Measurements from ENCODE around the gene KRTAP3-1. TPM values are rescaled to one million over a fixed set of nuclear protein-coding genes. Genes with fewer than 3 reads are reported as not detected.

The KRTAP3-1 gene
- total RNA-seq: not detected in 2 replicates

GRCh38 chr17:41008811-41009210 lies at the start of gene KRTAP3-1:
Gene KRTAP3-1, minus strand, starts transcription at chr17:41009128. Its CDS starts 54 bp downstream, at chr17:41009074.

GRCh38 chr17:41055130-41055529 lies 46.2 kb upstream of the KRTAP3-1 start, which contains the start of gene KRTAP2-2:
Gene KRTAP2-2, minus strand, starts transcription at chr17:41055230. Its CDS starts 19 bp downstream, at chr17:41055211.

DNA sequence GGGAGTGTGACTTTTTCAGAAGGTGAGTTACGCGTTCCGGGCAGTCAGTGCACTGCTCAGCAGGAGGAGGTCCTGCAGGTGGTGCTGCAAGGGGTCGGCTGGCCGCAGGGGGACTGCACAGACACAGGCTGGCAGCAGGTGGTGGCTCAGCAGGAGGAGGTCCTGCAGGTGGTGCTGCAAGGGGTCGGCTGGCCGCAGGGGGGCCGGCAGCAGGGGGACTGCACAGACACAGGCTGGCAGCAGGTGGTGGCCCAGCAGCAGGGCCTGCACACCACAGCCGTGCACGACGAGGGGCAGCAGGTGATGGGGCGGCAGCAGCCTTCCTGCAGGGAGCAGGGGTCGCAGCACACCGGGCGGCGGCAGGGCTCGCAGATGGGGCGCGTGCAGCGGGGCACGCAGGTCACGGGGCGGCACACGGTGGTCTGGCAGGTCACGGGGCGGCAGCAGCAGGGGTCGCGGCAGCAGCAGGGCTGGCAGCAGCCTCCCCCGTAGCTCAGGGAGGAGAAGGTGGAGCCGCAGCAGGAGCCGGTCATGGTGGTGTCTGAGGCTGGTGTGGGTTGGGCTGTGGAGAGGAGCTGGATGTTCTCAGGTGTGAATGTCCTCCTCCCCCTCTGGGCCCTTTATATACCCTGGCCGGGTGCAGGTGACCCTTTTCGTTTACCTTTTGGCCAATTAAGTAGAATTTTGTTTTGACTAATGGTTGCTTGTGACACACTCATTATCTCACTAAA lies 38.0 kb upstream of the KRTAP3-1 start, which contains the start of gene KRTAP2-1:
TSS of gene KRTAP2-1 (minus strand) at position 582 of the 731 bp plus-strand sequence. CDS start at position 533, 49 bp downstream.

GRCh38 chr17:41040783-41041571 lies 32.0 kb upstream of the KRTAP3-1 start, which contains the start of gene KRTAP1-1:
Gene KRTAP1-1, minus strand, starts transcription at chr17:41041450. Its CDS starts 53 bp downstream, at chr17:41041397.

GRCh38 chr17:41034346-41034935 lies 25.5 kb upstream of the KRTAP3-1 start, which contains the start of gene KRTAP1-3:
Gene KRTAP1-3, minus strand, starts transcription at chr17:41034874. Its CDS starts 53 bp downstream, at chr17:41034821.

DNA sequence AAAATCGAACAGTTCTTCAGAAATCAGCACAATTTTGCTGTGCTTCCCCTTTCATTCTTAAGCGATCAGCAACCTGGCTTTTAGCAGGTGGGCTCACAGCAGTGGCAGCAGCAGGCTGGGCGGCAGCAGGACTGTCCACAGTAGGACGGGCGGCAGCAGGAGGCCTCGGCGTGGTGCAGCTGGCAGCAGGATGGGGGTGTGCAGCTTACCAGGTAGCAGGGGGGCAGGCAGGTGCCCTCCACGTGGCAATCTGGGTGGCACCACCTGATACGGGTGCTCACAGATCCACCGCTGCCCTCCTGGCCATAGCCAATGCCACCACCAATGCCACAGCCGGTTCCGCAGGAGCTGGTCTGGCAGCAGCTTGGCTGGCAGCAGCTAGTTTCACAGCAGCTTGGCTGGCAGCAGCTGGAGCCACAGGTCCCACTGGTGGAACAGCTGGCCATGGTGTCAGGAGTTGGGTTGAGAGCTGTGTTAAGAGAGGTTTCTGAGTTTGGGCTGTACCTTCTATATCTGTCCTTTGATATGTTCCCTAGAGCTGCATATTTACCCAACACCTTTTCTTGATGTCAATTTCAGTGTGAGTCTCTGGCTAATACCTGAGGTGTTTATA lies 20.8 kb upstream of the KRTAP3-1 start, which contains the start of gene KRTAP1-4:
TSS of gene KRTAP1-4 (minus strand) at position 563 of the 613 bp plus-strand sequence. CDS start at position 446, 117 bp downstream.

GRCh38 chr17:41026715-41027471 lies 18.0 kb upstream of the KRTAP3-1 start, which contains the start of gene KRTAP1-5:
Gene KRTAP1-5, minus strand, starts transcription at chr17:41027208. Its CDS starts 53 bp downstream, at chr17:41027155.

GRCh38 chr17:40999563-40999962 lies 9.4 kb downstream of the KRTAP3-1 start, which contains the start of gene KRTAP3-2:
Gene KRTAP3-2, minus strand, starts transcription at chr17:40999906. Its CDS starts 53 bp downstream, at chr17:40999853.

DNA sequence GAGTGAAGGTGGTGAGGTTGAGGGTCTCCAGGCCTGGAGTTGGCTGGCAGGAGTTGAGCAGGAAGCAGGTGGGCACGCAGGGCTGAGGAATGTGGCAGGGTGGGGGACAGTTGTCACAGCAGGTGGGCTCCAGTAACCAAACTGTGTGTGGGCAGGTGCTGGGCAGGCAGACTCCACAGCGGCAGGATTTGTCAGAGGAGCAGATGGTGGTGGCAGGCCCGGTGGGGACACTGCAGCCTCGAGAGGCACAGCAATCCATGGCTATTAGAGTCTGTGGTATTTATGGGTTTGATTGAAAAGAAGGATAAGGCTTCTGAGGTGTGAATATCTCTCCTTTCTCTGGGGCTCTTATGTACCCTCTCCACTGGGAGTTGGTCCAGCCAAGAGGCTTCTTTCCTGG lies 15.1 kb downstream of the KRTAP3-1 start, which contains the start of gene KRTAP3-3:
TSS of gene KRTAP3-3 (minus strand) at position 326 of the 400 bp plus-strand sequence. CDS start at position 259, 67 bp downstream.

DNA sequence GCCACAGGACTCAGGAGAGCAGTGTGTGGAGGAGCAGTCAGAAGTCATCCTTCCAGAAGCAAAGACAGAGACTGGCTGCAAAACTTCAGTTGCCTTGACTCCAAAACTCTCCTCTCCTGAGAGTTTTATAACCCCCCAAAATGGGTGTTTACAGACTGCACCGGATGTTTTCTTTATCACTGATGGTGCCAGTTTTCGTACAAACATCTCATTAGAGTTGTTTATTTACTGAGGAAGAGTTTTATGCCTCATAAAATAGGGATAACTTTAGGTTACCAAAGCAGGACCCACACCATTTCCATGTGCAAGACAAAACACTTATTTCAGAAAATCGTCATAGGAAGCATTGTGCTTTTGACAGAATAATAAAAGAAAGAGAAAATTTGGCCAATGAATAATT lies 24.7 kb downstream of the KRTAP3-1 start, which contains the start of gene KRT40:
TSS of gene KRT40 (minus strand) at position 101 of the 400 bp plus-strand sequence. CDS start at position 48, 53 bp downstream.

GRCh38 chr17:40966848-40967247 lies 42.1 kb downstream of the KRTAP3-1 start, which contains the start of gene KRT39:
Gene KRT39, minus strand, starts transcription at chr17:40966948. Its CDS starts 92 bp downstream, at chr17:40966856.

Other genes with a start within 250 kb of the KRTAP3-1 start
- not detected in 2 replicates for gene KRT26, start 236.9 kb downstream of the KRTAP3-1 start, total RNA-seq
- gene KRT27, start 226.6 kb downstream of the KRTAP3-1 start, total RNA-seq: not detected in 2 replicates
- not detected in 2 replicates for gene KRT28, start 209.2 kb downstream of the KRTAP3-1 start, total RNA-seq
- 3.0 and 4.9 TPM in 2 replicates for gene KRT10, start 186.5 kb downstream of the KRTAP3-1 start, total RNA-seq
- gene KRT12, start 141.9 kb downstream of the KRTAP3-1 start, total RNA-seq: not detected in 2 replicates
- not detected in 2 replicates for gene KRT20, start 123.9 kb downstream of the KRTAP3-1 start, total RNA-seq
- gene KRT23, start 71.5 kb downstream of the KRTAP3-1 start, total RNA-seq: 1.1 TPM in 1 of 2 replicates, not detected in the other
- gene KRT39, start 42.2 kb downstream of the KRTAP3-1 start, total RNA-seq: not detected in 2 replicates
- not detected in 2 replicates for gene KRT40, start 24.8 kb downstream of the KRTAP3-1 start, total RNA-seq
- gene KRTAP3-3, start 15.0 kb downstream of the KRTAP3-1 start, total RNA-seq: not detected in 2 replicates
- gene KRTAP3-2, start 9.2 kb downstream of the KRTAP3-1 start, total RNA-seq: 0.16 TPM in 1 of 2 replicates, not detected in the other
- not detected in 2 replicates for gene KRTAP1-5, start 18.1 kb upstream of the KRTAP3-1 start, total RNA-seq
- gene KRTAP1-4, start 21.1 kb upstream of the KRTAP3-1 start, total RNA-seq: not detected in 2 replicates
- not detected in 2 replicates for gene KRTAP1-3, start 25.7 kb upstream of the KRTAP3-1 start, total RNA-seq
- gene KRTAP1-1, start 32.3 kb upstream of the KRTAP3-1 start, total RNA-seq: not detected in 2 replicates
- gene KRTAP2-1, start 38.2 kb upstream of the KRTAP3-1 start, total RNA-seq: not detected in 2 replicates
- not detected in 2 replicates for gene KRTAP2-2, start 46.1 kb upstream of the KRTAP3-1 start, total RNA-seq
- not detected in 2 replicates for gene KRTAP2-3, start 51.0 kb upstream of the KRTAP3-1 start, total RNA-seq
- gene KRTAP2-4, start 56.8 kb upstream of the KRTAP3-1 start, total RNA-seq: not detected in 2 replicates
- not detected in 2 replicates for gene KRTAP4-7, start 75.0 kb upstream of the KRTAP3-1 start, total RNA-seq
- not detected in 2 replicates for gene KRTAP4-8, start 89.0 kb upstream of the KRTAP3-1 start, total RNA-seq
- not detected in 2 replicates for gene KRTAP4-16, start 93.1 kb upstream of the KRTAP3-1 start, total RNA-seq
- gene KRTAP4-9, start 96.3 kb upstream of the KRTAP3-1 start, total RNA-seq: not detected in 2 replicates
- not detected in 2 replicates for gene KRTAP4-11, start 109.2 kb upstream of the KRTAP3-1 start, total RNA-seq
- not detected in 2 replicates for gene KRTAP4-12, start 115.1 kb upstream of the KRTAP3-1 start, total RNA-seq
- gene KRTAP4-6, start 131.4 kb upstream of the KRTAP3-1 start, total RNA-seq: not detected in 2 replicates
- not detected in 2 replicates for gene KRTAP4-5, start 140.7 kb upstream of the KRTAP3-1 start, total RNA-seq
- gene KRTAP4-4, start 151.6 kb upstream of the KRTAP3-1 start, total RNA-seq: not detected in 2 replicates
- not detected in 2 replicates for gene KRTAP4-3, start 159.1 kb upstream of the KRTAP3-1 start, total RNA-seq
- not detected in 2 replicates for gene KRTAP4-2, start 169.1 kb upstream of the KRTAP3-1 start, total RNA-seq
- not detected in 2 replicates for gene KRTAP4-1, start 175.8 kb upstream of the KRTAP3-1 start, total RNA-seq
- not detected in 2 replicates for gene KRTAP9-1, start 180.8 kb upstream of the KRTAP3-1 start, total RNA-seq
- not detected in 2 replicates for gene KRTAP9-2, start 217.5 kb upstream of the KRTAP3-1 start, total RNA-seq
- not detected in 2 replicates for gene KRTAP9-3, start 223.3 kb upstream of the KRTAP3-1 start, total RNA-seq
- not detected in 2 replicates for gene KRTAP9-8, start 228.9 kb upstream of the KRTAP3-1 start, total RNA-seq
- gene KRTAP9-4, start 240.6 kb upstream of the KRTAP3-1 start, total RNA-seq: not detected in 2 replicates
- gene KRTAP9-9, start 246.3 kb upstream of the KRTAP3-1 start, total RNA-seq: not detected in 2 replicates

Data from bladder microvascular endothelial cell (primary cell).